AG04450 (cell line): ENCODE measurements around the gene PNPLA3. TPM values are rescaled to one million over a fixed set of nuclear protein-coding genes. Genes with fewer than 3 reads are reported as not detected.

Experiments
- CTCF ChIA-PET: fragments of 300-600, 350-600 bp; formaldehyde crosslinking; extraction: SDS; loops from one replicate; lab custom pipeline; 2022; ENCODE audit warnings: antibody characterized with exemption, inconsistent platforms; lab: Charles Lee
- POLR2A ChIA-PET: fragments of 350-600 bp; formaldehyde crosslinking; extraction: SDS; loops from one replicate; lab custom pipeline; 2021; ENCODE audit warnings: antibody characterized with exemption, inconsistent platforms; lab: Yijun Ruan, JAX
- DNase-seq: peaks from one replicate; pipeline ENCODE4 v3.0.0-alpha.2; 2011; ENCODE audit warnings: low read depth, low spot score
- H3K27ac ChIP-seq: one replicate; pipeline ENCODE4 v1.5.1; 2012; ENCODE audit warnings: low read depth, low read length, control low read depth
- H3K27me3 ChIP-seq: one replicate; pipeline ENCODE4 v1.6.0; 2012; ENCODE audit warnings: low read length; ENCODE audit not compliant: control insufficient read depth, insufficient read depth
- H3K4me3 ChIP-seq: 2 replicates; pipeline ENCODE4 v1.5.1; 2011; ENCODE audit warnings: mild to moderate bottlenecking, low read depth, low read length, control low read depth
- H3K9me3 ChIP-seq: 2 replicates; pipeline ENCODE4 v1.5.1; 2012; ENCODE audit warnings: low read length; ENCODE audit not compliant: control insufficient read depth, insufficient read depth
- CTCF ChIP-seq: IDR thresholded peaks from 2 replicates; pipeline ENCODE4 v1.5.1; 2011; ENCODE audit warnings: low read depth, low read length, control low read depth, inconsistent platforms
- polyA plus RNA-seq: library from polyadenylated mRNA; depleted of rRNA; stranded (reverse); fragments of >200 nt; gene quantifications from 2 replicates; pipeline ENCODE4 v1.2.3, GENCODE V29; 2011

PNPLA3 gene
- polyA plus RNA-seq, 1 experiment = 3.9 TPM

- CTCF ChIA-PET = interaction anchor here (0.7 to 5.2 kb wide), 37 partner anchors 8 to 691 kb away, joined by 3 to 143 read pairs (median 5); no protein-coding TSS in a partner anchor
- DNase-seq = no peak
- Histone ChIP-seq H3K27ac (no peak overlapping the region), H3K9me3 (no peaks in the 10 kb centered on the region), H3K4me3 (no peak overlapping the region), H3K27me3 (no peaks in the 10 kb centered on the region)
- TF ChIP-seq CTCF = no peak
- POLR2A ChIA-PET = no interaction called here
Observed at GRCh38 chr22:43994006-43994405, 70.4 kb downstream of the PNPLA3 start.

- H3K4me3 ChIP-seq = no peak overlapping the region
- H3K27me3 ChIP-seq = no peaks in the 10 kb centered on the region
- DNase-seq = no peak
- H3K27ac ChIP-seq = no peak overlapping the region
- no peak for TF ChIP-seq CTCF
- H3K9me3 ChIP-seq = no peaks in the 10 kb centered on the region
- ChIA-PET CTCF (interaction anchor here (1.2 to 5.2 kb wide), 9 partner anchors 10 to 691 kb away, joined by 3 to 143 read pairs (median 10); no protein-coding TSS in a partner anchor), POLR2A (no interaction called here)
Observed at GRCh38 chr22:43994416-43994815, 70.8 kb downstream of the PNPLA3 start.

GRCh38 chr22:43995057-43995685 lies 71.6 kb downstream of the PNPLA3 start:
- Histone ChIP-seq H3K9me3 (no peaks in the 10 kb centered on the region), H3K27ac (no peak overlapping the region), H3K27me3 (no peaks in the 10 kb centered on the region), H3K4me3 (no peak overlapping the region)
- ChIA-PET POLR2A (no interaction called here), CTCF (interaction anchor here (1.8 to 5.2 kb wide), 3 partner anchors 90 to 631 kb away, joined by 5 to 143 read pairs (median 110); no protein-coding TSS in a partner anchor)
- DNase-seq = no peak
- no peak for TF ChIP-seq CTCF

- ChIA-PET CTCF (interaction anchor here (5.2 kb wide), 1 partner anchor 630 kb away, joined by 143 read pairs; no protein-coding TSS in a partner anchor), POLR2A (no interaction called here)
- no peaks in the 10 kb centered on the region for H3K27me3 ChIP-seq
- H3K27ac ChIP-seq = no peak overlapping the region
- no peak overlapping the region for H3K4me3 ChIP-seq
- no peak for DNase-seq
- H3K9me3 ChIP-seq = no peaks in the 10 kb centered on the region
- TF ChIP-seq CTCF = no peak
Observed at GRCh38 chr22:43995798-43996169, 72.2 kb downstream of the PNPLA3 start.
